NCI-H460 (cell line): Measurements from ENCODE around the gene AP1G1. TPM values are rescaled to one million over a fixed set of nuclear protein-coding genes. Genes with fewer than 3 reads are reported as not detected.
"Not testable (repeated sequence)": the region's sequence is repeated elsewhere in the genome, so short reads cannot be mapped to it uniquely, and the experiment has no call there.

ENCODE experiments used
- DNase-seq: peaks from one replicate; pipeline ENCODE4 v3.0.0-alpha.2; 2016; ENCODE audit warnings: low read depth; ENCODE audit errors: extremely low read depth
- total RNA-seq: library from RNA; depleted of rRNA; stranded (reverse); fragments of >200 nt; shearing (Covaris generic); gene quantifications from 2 replicates; pipeline ENCODE4 v1.2.3, GENCODE V29; 2014

Gene AP1G1
- total RNA-seq, 1 experiment from 2014 or later, result 32.7 TPM

GRCh38 chr16:71811261-71811803, 2.7 kb upstream of the AP1G1 start:
- DNase-seq, result no peak

GRCh38 chr16:71810155-71810530, 1.5 kb upstream of the AP1G1 start:
- not testable (repeated sequence) for DNase-seq

- DNase-seq, result no peak
These were observed 585 bp downstream of the AP1G1 start for GRCh38 chr16:71807905-71808592.

- no peak for DNase-seq
These were observed 5.3 kb downstream of the AP1G1 start for GRCh38 chr16:71803305-71803690.

- DNase-seq, result no peak
These were observed 12.0 kb downstream of the AP1G1 start for GRCh38 chr16:71796501-71797097.

- no peak for DNase-seq
These were observed 13.7 kb downstream of the AP1G1 start for GRCh38 chr16:71794943-71795342.

GRCh38 chr16:71794018-71794417, 14.6 kb downstream of the AP1G1 start:
- DNase-seq, result no peak

- no peak for DNase-seq
These were observed 16.5 kb downstream of the AP1G1 start for GRCh38 chr16:71792176-71792575.

GRCh38 chr16:71790329-71790728, 18.3 kb downstream of the AP1G1 start:
- not testable (repeated sequence) for DNase-seq

GRCh38 chr16:71789136-71789535, 19.5 kb downstream of the AP1G1 start:
- DNase-seq, result no peak

GRCh38 chr16:71788578-71788977, 20.1 kb downstream of the AP1G1 start:
- DNase-seq, result no peak

- DNase-seq, result not testable (repeated sequence)
These were observed 23.5 kb downstream of the AP1G1 start for GRCh38 chr16:71785143-71785542.

- DNase-seq, result no peak
These were observed 24.5 kb downstream of the AP1G1 start for GRCh38 chr16:71784093-71784492.

GRCh38 chr16:71781741-71782140, 26.9 kb downstream of the AP1G1 start:
- DNase-seq, result no peak

GRCh38 chr16:71780521-71781089, 28.0 kb downstream of the AP1G1 start:
- no peak for DNase-seq

- no peak for DNase-seq
These were observed 29.9 kb downstream of the AP1G1 start for GRCh38 chr16:71778780-71779179.

GRCh38 chr16:71777329-71777728, 31.3 kb downstream of the AP1G1 start:
- no peak for DNase-seq

- DNase-seq, result no peak
These were observed 32.7 kb downstream of the AP1G1 start for GRCh38 chr16:71775949-71776348.

- no peak for DNase-seq
These were observed 37.1 kb downstream of the AP1G1 start for GRCh38 chr16:71771571-71771970.

- DNase-seq, result no peak
These were observed 39.4 kb downstream of the AP1G1 start for GRCh38 chr16:71769222-71769621.

GRCh38 chr16:71767060-71767900, 41.4 kb downstream of the AP1G1 start:
- no peak for DNase-seq
